ENCODE data around the gene GADL1.

Gene GADL1, protein sequence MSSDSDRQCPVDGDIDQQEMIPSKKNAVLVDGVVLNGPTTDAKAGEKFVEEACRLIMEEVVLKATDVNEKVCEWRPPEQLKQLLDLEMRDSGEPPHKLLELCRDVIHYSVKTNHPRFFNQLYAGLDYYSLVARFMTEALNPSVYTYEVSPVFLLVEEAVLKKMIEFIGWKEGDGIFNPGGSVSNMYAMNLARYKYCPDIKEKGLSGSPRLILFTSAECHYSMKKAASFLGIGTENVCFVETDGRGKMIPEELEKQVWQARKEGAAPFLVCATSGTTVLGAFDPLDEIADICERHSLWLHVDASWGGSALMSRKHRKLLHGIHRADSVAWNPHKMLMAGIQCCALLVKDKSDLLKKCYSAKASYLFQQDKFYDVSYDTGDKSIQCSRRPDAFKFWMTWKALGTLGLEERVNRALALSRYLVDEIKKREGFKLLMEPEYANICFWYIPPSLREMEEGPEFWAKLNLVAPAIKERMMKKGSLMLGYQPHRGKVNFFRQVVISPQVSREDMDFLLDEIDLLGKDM

DNA sequence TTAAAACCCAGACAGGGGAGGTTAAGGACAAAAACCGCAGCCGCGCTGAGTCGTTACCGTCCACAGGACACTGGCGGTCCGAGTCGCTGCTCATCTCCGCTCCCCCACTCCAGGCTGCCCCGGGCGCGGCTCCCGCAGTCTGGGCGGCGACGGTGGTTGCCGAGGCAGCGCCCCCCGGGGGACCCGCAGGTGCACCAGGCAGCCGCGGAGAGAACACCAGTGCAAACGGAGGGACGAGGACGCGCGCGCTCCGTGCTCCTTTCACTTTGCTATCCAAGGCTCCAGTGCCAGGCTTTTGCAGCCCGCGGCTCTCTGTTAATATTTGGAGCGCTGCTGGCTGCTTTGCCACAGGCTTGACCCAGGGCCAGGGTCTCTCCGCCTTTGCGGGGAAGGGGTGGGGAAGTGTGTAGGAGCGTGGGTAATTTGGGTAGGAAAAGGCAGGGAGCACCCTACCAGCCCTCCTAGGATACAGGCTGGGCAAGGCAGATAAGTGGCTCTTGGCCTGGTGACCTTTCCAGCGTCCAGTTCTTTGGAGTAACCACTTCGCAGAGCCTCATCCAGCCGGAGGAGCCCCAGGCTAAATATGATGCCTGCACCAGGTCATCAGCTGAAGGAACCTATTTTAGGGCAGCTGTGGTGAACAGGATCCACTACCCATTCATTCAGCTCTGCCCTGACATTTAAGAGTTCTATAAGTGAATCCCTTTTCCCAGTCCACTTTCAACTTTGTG lies at the start of gene GADL1:
TSS of gene GADL1 (minus strand) at position 141 of the 731 bp plus-strand sequence. CDS start at position 94, 47 bp downstream.
- DNase-seq (ENCODE audit: low read depth): peak; percentile 5
- peak within 1 kb of the TSS; percentile 57 for H3K4me3 ChIP-seq (ENCODE audit: low read length)
- TF ChIP-seq, protein P1, sequence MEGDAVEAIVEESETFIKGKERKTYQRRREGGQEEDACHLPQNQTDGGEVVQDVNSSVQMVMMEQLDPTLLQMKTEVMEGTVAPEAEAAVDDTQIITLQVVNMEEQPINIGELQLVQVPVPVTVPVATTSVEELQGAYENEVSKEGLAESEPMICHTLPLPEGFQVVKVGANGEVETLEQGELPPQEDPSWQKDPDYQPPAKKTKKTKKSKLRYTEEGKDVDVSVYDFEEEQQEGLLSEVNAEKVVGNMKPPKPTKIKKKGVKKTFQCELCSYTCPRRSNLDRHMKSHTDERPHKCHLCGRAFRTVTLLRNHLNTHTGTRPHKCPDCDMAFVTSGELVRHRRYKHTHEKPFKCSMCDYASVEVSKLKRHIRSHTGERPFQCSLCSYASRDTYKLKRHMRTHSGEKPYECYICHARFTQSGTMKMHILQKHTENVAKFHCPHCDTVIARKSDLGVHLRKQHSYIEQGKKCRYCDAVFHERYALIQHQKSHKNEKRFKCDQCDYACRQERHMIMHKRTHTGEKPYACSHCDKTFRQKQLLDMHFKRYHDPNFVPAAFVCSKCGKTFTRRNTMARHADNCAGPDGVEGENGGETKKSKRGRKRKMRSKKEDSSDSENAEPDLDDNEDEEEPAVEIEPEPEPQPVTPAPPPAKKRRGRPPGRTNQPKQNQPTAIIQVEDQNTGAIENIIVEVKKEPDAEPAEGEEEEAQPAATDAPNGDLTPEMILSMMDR (conservative IDR thresholded peaks at IDR 0.05; ENCODE audit: low read depth, low read length): no peak

DNA sequence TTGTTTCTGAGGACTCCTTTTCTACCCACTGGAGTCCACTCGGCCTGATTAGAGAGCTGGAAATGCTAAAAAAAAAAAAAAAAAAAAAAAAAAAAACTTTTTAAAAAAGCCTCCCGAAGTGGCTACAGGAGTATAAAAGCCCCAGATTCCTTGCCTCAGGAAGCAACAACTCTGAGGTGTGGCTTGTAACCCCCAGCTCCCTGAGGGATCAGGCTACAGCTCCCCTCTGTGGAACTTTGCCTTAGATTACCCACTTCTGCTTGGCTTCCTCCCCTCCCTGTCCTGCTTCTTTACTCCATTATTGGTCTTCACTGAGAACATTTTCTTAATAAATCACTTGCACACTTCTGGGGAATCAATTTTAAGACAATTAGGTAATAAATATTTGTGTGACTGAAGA lies 49.7 kb upstream of the GADL1 start:
- no peak for DNase-seq (ENCODE audit: low read depth)
- no peak overlapping the region for H3K4me3 ChIP-seq (ENCODE audit: low read length)
- TF ChIP-seq, protein P1 (conservative IDR thresholded peaks at IDR 0.05; ENCODE audit: low read depth, low read length): no peak

DNA sequence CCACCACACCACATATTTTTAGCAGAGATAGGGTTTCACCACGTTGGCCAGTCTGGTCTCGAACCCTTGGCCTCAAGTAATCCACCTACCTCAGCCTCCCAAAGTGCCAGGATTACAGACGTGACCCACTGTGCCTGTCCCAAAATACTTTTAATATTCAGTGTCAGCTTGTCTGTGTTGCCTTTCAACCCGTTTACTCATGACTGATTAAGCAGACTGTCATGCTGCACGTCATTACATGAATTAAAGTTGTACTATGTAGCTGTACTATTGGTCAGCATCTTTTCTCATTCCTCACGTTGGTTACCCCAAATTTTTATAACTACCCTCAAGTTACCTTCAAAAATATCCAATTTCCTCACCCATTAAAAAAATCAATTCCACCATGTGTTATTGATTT lies 48.7 kb upstream of the GADL1 start:
- TF ChIP-seq, protein P1 (conservative IDR thresholded peaks at IDR 0.05; ENCODE audit: low read depth, low read length): no peak
- no peak for DNase-seq (ENCODE audit: low read depth)
- H3K4me3 ChIP-seq (ENCODE audit: low read length): no peak overlapping the region

DNA sequence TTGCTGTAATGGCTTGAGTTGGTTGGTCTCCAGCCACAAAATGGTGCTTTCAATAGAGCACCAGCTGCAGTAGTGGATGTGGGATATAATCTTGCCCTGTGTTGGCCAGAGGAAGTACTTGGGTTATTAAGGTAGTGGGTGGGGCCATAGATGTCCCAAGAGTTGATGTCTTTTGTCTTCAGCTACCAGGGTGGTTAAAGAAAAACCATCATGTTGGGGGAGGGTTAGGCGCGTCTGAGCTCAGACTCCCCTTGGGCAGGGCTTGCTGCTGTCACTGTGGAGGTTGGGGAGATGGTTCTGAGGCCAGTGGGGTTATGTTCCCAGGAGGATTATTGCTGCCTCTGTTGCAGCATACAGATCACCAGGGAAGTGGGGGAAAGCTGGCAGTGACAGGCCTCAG lies 46.9 kb upstream of the GADL1 start:
- no peak overlapping the region for H3K4me3 ChIP-seq (ENCODE audit: low read length)
- DNase-seq (ENCODE audit: low read depth): no peak
- TF ChIP-seq, protein P1 (conservative IDR thresholded peaks at IDR 0.05; ENCODE audit: low read depth, low read length): no peak

DNA sequence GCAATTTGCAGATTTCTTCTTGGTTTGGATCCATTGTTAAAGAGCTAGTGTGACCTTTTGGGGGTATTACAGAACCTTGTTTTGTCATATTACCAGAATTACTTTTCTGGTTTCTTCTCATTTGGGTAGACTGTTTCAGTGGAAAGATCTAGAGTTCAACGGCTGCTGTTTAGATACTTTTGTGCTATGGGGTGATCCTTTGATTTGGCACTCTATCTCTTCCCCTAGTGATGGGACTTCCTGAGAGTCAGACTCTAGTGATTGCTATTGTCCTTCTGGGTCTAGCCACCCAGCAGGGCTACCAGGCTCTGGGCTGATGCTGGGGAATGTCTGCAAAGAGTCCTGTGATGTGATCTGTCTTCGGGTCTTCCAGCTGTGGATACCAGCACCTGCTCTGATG lies 46.3 kb upstream of the GADL1 start:
- TF ChIP-seq, protein P1 (conservative IDR thresholded peaks at IDR 0.05; ENCODE audit: low read depth, low read length): no peak
- no peak overlapping the region for H3K4me3 ChIP-seq (ENCODE audit: low read length)
- DNase-seq (ENCODE audit: low read depth): no peak

DNA sequence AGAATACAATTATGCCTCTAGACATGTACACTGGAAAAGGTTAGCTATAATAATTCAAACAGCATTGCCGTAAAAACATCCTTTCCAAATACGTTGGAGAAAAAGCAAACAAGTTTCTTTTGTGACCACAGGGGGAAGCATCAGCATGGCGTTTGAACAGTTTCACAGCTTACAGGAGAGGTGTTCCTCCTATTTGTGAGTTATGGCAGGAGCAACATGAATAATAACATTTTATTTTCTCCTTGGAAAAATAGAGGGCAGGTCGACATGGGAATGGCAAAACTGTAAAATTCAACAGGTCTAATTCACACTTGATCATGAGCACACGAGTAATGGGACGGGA lies 39.7 kb upstream of the GADL1 start:
- H3K4me3 ChIP-seq (ENCODE audit: low read length): no peak overlapping the region
- TF ChIP-seq, protein P1 (conservative IDR thresholded peaks at IDR 0.05; ENCODE audit: low read depth, low read length): peak; percentile 74
- DNase-seq (ENCODE audit: low read depth): peak; percentile 34
